Measurements from ENCODE around the gene MPPED1.

DNA sequence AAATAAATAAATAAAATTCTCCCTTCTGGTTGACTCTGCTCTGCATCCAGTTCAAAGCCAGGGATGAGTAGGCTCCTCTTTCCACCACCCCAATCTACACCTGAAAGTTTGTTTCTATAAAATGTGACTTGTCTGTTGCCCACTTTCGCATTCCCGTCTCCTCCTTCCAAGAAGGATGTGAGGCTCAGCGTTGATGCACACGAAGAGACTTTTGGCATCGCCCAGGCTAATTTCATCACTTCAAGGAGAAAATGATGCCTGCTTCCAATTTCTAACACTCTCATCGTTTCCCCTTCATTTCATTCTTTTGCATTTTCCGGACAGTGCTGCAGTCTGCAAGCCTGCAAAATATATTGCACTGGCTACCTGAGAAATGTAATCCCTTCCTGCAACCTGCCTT lies 3.9 kb downstream of the MPPED1 start:
- no peak for TF ChIP-seq TAF1 (IDR thresholded peaks at IDR 0.05; ENCODE audit: low read depth)
- TF ChIP-seq EP300 (IDR thresholded peaks at IDR 0.05; ENCODE audit: borderline replicate concordance): no peak
- TF ChIP-seq TCF12 (IDR thresholded peaks at IDR 0.05; ENCODE audit: low read depth): no peak
- TF ChIP-seq CEBPB (IDR thresholded peaks at IDR 0.05): no peak
- no peak for TF ChIP-seq EGR1 (IDR thresholded peaks at IDR 0.05)
- TF ChIP-seq YY1 (IDR thresholded peaks at IDR 0.05; ENCODE audit: low read depth): no peak
- TF ChIP-seq, protein P1, sequence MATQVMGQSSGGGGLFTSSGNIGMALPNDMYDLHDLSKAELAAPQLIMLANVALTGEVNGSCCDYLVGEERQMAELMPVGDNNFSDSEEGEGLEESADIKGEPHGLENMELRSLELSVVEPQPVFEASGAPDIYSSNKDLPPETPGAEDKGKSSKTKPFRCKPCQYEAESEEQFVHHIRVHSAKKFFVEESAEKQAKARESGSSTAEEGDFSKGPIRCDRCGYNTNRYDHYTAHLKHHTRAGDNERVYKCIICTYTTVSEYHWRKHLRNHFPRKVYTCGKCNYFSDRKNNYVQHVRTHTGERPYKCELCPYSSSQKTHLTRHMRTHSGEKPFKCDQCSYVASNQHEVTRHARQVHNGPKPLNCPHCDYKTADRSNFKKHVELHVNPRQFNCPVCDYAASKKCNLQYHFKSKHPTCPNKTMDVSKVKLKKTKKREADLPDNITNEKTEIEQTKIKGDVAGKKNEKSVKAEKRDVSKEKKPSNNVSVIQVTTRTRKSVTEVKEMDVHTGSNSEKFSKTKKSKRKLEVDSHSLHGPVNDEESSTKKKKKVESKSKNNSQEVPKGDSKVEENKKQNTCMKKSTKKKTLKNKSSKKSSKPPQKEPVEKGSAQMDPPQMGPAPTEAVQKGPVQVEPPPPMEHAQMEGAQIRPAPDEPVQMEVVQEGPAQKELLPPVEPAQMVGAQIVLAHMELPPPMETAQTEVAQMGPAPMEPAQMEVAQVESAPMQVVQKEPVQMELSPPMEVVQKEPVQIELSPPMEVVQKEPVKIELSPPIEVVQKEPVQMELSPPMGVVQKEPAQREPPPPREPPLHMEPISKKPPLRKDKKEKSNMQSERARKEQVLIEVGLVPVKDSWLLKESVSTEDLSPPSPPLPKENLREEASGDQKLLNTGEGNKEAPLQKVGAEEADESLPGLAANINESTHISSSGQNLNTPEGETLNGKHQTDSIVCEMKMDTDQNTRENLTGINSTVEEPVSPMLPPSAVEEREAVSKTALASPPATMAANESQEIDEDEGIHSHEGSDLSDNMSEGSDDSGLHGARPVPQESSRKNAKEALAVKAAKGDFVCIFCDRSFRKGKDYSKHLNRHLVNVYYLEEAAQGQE (IDR thresholded peaks at IDR 0.05; ENCODE audit: low read depth): no peak
- no peak for TF ChIP-seq RAD21 (IDR thresholded peaks at IDR 0.05; ENCODE audit: low read depth)
- TF ChIP-seq NFIC (IDR thresholded peaks at IDR 0.05): no peak
- TF ChIP-seq, protein P2, sequence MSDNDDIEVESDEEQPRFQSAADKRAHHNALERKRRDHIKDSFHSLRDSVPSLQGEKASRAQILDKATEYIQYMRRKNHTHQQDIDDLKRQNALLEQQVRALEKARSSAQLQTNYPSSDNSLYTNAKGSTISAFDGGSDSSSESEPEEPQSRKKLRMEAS (IDR thresholded peaks at IDR 0.05): no peak
- TF ChIP-seq CREB1 (IDR thresholded peaks at IDR 0.05; ENCODE audit: low read depth): no peak
